Inflammatory macrophage treated with lipopolysaccharide for 4 hours (primary cell): ENCODE data around the gene AKR1C4.
"Not testable (repeated sequence)": the region's sequence is repeated elsewhere in the genome, so short reads cannot be mapped to it uniquely, and the experiment has no call there.

Experiments used
- DNase-seq: peaks from one replicate; pipeline ENCODE4 v3.0.0-alpha.2; 2020

The AKR1C4 gene

DNA sequence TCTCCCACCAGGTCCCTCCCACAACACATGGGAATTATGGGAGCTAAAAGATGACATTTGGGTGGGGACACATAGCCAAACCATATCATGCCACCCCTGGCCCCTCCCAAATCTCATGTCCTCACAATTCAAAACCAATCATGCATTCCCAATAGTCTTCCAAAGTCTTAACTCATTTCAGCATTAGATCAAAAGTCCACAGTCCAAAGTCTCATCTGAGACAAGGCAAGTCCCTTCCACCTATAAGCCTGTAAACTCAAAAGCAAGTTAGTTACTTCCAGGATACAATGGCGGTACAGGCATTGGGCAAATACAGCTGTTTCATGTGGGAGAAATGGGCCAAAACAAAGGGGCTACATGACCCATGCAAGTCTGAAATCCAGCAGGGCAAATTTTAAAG lies 13.1 kb downstream of the AKR1C4 start:
- DNase-seq = not testable (repeated sequence)

DNA sequence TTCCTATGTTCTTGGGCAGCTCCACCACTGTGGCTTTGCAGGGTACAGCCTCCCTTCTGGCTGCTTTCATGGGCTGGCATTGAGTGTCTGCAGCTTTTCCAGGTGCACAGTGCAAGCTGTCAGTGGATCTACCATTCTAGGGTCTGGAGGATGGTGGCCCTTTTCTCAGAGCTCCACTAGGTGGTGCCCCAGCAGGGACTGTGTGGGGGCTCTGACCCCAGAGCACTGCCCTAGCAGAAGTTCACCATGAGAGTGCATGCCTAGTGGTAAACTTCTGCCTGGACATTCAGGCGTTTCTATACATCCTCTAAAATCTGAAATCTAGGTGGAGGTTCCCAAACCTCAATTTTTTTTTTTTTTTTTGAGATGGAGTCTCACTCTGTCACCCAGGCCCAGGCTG lies 13.6 kb downstream of the AKR1C4 start:
- DNase-seq = not testable (repeated sequence)

DNA sequence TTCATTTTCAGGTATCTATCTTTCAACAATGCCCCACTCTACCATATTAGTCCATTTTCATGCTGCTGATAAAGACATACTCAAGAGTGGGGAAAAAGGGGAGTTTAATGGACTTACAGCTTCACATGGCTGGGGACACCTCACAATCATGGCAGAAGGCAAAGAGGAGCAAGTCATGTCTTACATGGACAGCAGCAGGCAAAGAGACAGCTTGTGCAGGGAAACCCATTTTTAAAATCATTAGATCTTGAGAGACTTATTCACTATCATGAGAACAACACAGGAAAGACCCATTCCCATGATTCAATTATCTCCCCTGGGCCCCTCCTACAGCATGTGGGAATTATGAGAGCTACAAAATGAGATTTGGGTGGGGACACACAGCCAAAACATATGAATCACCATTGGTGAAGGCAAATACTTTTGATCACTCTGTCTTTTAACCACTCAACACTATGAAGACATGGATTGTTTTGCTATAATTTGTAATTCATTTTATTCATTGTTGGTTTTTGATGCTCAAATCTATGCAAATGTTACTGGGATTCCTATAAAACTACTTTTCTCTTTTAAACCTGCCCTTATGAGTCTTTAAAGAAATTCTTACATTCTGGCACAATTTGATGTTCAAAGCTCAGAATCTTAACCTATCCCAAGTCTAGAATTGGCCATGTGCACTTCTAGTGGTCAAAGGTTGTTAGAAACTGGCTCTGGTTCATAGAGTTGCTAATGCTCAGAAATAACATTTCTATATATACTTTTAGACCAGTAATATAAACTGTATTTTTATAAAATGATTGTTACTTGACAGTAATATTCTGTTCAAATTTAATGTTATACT lies 15.3 kb downstream of the AKR1C4 start:
- no peak for DNase-seq

DNA sequence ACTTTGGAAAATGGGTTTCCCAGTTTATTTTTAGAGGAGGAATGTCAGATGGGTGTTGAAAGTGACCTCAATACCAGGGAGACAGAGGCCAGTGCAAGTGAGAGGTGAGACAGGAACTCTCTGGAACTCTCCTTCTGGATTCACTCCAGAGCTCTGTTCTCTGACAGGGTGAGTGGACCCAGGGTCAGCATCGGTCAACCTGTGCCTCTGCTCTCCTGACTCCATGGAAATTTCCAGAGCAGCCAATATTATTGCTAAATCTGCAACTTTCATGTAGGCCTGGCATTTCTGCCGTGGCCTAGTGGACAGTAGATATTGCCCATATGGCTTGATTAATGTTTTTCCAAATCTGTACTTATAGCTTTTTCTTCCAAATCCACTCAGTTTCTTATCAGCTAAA lies 20.2 kb downstream of the AKR1C4 start:
- DNase-seq = no peak

DNA sequence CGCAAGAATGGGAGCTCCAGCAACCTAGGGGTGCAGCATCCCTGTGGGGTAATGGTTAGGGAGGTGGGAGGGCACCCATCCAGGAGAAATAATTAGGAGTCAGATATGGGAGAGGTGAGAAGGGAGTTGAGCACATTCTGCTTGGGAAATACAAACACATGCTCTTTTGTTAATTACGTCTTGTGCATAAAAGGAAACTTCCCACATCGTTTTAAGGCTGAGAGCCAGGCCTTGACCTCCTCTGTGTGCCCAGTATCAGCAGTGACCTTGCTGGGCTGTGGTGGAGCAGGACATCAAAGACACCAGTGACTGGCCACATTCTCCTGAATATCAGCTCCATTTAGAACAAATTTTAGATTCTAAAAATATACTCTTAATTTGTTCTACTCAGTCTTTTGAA lies 22.6 kb downstream of the AKR1C4 start:
- no peak for DNase-seq

- DNase-seq = not testable (repeated sequence)
These were observed 26.3 kb downstream of the AKR1C4 start for GRCh38 chr10:5222942-5223341.

DNA sequence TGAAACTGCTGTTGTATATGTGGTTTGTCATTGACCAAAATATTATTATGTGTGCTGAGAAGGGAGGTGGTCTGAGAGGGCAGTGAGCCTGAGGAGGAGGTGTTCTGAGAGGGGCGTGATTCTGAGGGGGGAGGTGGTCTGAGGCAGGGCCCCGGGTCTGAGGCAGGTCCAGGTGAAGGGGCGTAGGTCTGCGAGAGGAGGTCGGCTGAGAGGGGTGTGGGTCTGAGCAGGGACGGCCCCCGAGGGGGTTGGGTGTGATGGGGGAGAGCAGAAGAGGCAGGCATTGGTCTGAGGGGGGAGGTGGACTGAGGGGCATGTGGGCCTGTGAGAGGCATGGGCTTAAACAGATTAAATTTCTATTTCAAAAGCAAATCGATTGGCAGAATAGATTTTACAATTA lies 32.4 kb downstream of the AKR1C4 start:
- no peak for DNase-seq

- DNase-seq = no peak
These were observed 36.7 kb downstream of the AKR1C4 start for GRCh38 chr10:5233324-5233723.

DNA sequence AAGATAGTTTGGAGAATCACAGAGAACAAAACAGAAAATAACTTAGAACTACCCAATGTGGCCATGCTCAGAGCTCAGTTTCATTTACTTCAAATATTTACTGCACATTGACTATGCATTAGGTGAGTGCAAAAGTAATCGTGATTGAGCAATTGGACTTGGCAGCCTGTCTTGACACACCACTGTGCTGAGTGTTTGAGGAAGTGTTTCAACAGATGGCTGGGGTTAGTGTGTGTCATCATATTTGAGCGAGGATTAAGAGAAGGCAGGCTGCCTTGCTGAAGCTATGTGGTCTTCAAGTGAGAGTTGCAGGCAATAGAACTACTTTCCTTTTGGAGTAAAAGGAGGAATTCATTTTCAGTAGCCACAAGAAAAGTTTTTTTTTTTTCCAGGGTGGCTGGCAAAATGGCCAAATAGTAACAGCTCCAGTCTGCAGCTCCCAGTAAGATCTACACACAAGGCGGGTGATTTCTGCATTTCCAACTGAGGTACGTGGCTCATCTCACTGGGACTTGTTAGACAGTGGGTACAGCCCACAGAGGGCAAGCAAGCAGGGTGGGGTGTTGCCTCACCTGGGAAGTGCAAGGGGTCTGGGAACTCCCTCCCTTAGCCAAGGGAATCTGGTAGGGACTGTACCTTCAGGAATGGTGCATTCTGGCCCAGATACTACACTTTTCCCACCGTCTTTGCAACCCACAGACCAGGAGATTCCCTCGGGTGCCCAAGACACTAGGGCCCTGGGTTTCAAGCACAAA lies 37.6 kb downstream of the AKR1C4 start:
- DNase-seq = peak; percentile 91

DNA sequence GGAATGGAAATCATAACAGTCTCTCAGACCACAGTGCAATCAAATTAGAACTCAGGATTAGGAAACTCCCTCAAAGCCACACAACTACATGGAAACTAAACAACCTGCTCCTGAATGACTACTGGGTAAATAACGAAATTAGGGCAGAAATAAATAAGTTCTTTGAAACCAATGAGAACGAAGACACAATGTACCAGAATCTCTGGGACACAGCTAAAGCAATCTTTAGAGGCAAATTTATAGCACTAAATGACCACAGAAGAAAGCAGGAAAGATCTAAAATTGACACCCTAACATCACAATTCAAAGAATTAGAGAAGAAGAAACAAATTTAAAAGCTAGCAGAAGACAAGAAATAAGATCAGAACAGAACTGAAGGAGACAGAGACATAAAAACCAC lies 40.9 kb downstream of the AKR1C4 start:
- DNase-seq = not testable (repeated sequence)

- no peak for DNase-seq
These were observed 45.9 kb downstream of the AKR1C4 start for GRCh38 chr10:5242585-5242984.

- DNase-seq = no peak
These were observed 46.9 kb downstream of the AKR1C4 start for GRCh38 chr10:5243521-5243987.

- no peak for DNase-seq
These were observed 55.8 kb downstream of the AKR1C4 start for GRCh38 chr10:5252177-5253037.

DNA sequence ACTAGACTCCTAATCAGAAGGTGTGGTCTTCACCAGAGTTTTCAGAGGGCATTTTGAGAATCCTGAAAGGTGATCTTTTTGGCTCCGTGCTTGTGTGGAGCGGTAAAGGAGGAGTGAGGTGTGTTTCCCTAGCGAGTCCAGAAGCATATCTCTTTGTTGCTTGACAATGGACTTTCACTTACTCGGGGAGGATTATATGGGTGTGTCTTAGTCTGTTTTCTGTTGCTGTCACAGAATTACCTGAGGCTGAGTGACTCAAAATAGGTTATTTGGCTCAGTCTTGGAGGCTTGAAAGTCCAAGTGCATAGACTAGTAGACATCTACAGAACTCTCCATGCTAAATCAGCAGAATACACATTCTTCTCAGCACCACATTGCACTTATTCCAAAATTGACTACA lies 57.9 kb downstream of the AKR1C4 start:
- DNase-seq = no peak

- not testable (repeated sequence) for DNase-seq
These were observed 61.1 kb downstream of the AKR1C4 start for GRCh38 chr10:5257768-5258167.

GRCh38 chr10:5259132-5259951 lies 62.7 kb downstream of the AKR1C4 start:
- no peak for DNase-seq

DNA sequence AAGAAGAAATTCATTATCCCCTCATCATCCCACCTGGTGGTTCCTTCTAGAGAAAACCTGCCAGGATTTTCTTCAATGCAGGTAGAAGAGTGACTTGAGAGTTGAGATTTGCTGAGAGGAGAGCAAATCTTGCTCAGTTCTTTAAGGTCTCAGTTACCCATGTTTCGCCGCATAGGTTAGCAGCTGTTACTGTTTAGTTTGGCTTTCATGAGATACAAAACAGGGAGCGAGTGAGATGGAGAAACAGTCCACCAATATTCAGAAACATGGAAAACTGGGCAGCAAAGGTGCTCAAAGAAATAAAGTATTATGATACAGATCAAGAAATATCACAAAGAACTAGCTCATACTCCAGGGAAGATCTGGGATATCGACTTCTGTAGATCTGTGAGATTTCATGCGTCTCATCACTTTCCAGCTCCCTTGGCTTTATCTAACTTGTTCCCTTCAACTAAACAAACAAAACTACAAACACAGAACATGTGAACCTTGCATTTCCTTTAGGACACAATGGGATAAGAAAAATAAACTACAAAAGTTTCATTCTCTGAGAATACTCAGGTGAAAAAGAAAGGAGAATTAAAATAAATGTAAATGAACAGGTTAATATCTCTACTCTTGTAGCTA lies 63.4 kb downstream of the AKR1C4 start:
- no peak for DNase-seq

DNA sequence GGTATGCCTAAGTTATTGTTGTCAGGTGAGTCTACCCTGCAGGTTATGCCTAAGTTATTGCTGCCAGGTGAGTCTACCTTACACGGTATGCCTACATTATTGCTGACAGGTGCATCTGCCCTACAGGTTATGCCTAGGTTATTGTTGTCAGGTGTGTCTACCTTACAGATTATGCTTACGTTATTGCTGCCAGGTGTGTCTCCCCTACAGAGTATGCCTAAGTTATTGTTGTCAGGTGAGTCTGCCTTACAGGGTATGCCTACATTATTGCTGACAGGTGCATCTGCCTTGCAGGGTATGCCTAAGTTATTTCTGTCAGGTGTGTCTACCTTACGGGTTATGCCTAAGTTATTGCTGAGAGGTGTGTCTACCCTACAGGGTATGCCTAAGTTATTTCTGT lies 64.2 kb downstream of the AKR1C4 start:
- no peak for DNase-seq

- DNase-seq = no peak
These were observed 68.5 kb downstream of the AKR1C4 start for GRCh38 chr10:5265139-5265538.

GRCh38 chr10:5266351-5266750 lies 69.7 kb downstream of the AKR1C4 start:
- DNase-seq = no peak

DNA sequence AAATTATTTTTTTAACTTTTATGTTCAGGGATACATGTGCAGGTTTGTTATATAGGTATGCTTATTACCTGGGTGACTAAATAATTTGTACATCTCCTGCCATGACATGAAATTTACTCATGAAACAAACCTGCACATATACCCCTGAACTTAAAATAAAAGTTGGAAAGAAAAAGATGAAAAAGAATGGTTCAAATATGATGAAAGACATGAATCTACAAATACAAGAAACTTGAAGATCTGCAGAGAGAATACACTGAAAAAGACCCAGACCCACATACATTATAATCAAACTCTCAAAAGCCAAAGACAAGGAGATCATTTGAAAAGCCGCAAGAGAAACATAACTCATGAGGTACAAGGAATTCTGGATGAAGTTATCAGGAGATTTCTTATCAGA lies 70.2 kb downstream of the AKR1C4 start:
- DNase-seq = no peak

- DNase-seq = no peak
These were observed 71.6 kb downstream of the AKR1C4 start for GRCh38 chr10:5268234-5268633.
